ENCODE results near the gene THBS3.
"Not testable (repeated sequence)": the region's sequence is repeated elsewhere in the genome, so short reads cannot be mapped to it uniquely, and the experiment has no call there.

THBS3 gene
- long read RNA-seq, donor 1, partial matches to known transcripts = 0 of 2 reads
- long read RNA-seq, donor 1, other reads (novel, unspliced or antisense) = 0 of 2 reads
- long read RNA-seq, donor 2 = 0 reads
- long read RNA-seq, donor 3, partial matches to known transcripts = 0 of 2 reads
- long read RNA-seq, donor 3, other reads (novel, unspliced or antisense) = 0 of 2 reads
- long read RNA-seq, donor 4, partial matches to known transcripts = 0 of 1 reads
- long read RNA-seq, donor 4, other reads (novel, unspliced or antisense) = 0 of 1 reads
- long read RNA-seq, donor 5, partial matches to known transcripts = 0 of 2 reads
- long read RNA-seq, donor 5, other reads (novel, unspliced or antisense) = 0 of 2 reads
- long read RNA-seq, donor 6, partial matches to known transcripts = 0 of 5 reads
- long read RNA-seq, donor 6, other reads (novel, unspliced or antisense) = 0 of 5 reads
- long read RNA-seq, donor 7 = 0 reads
- long read RNA-seq, donor 8 = 0 reads

GRCh38 chr1:155207806-155208540 is at the start of gene THBS3:
Gene THBS3 (minus strand): TSS chr1:155207897. CDS start chr1:155207876, 21 bp downstream.
- peak; percentile 74 for DNase-seq

GRCh38 chr1:155256058-155256852 is 48.6 kb upstream of the THBS3 start:
- DNase-seq = no peak

GRCh38 chr1:155255243-155256007 is 47.7 kb upstream of the THBS3 start, which contains the start of gene ENTREP3:
Gene ENTREP3 (minus strand): TSS chr1:155255483. CDS start chr1:155254877, 606 bp downstream.
- DNase-seq = peak; percentile 95

GRCh38 chr1:155254714-155255242 is 47.1 kb upstream of the THBS3 start:
- peak; percentile 75 for DNase-seq

- no peak for DNase-seq
Observed at GRCh38 chr1:155254228-155254713, 46.6 kb upstream of the THBS3 start.

GRCh38 chr1:155253797-155254196 is 46.1 kb upstream of the THBS3 start:
- DNase-seq = no peak

GRCh38 chr1:155253208-155253607 is 45.5 kb upstream of the THBS3 start:
- no peak for DNase-seq

GRCh38 chr1:155251566-155251965 is 43.9 kb upstream of the THBS3 start:
- DNase-seq = no peak

- DNase-seq = peak; percentile 78
Observed at GRCh38 chr1:155250633-155251449, 43.1 kb upstream of the THBS3 start.

GRCh38 chr1:155250246-155250632 is 42.5 kb upstream of the THBS3 start:
- DNase-seq = no peak

GRCh38 chr1:155247667-155248553 is 40.2 kb upstream of the THBS3 start:
- DNase-seq = no peak

GRCh38 chr1:155246796-155247195 is 39.1 kb upstream of the THBS3 start:
- DNase-seq = not testable (repeated sequence)

GRCh38 chr1:155245163-155245524 is 37.4 kb upstream of the THBS3 start:
- no peak for DNase-seq

- peak; percentile 90 for DNase-seq
Observed at GRCh38 chr1:155244368-155245162, 36.9 kb upstream of the THBS3 start.

GRCh38 chr1:155242805-155243358 is 35.2 kb upstream of the THBS3 start:
- no peak for DNase-seq

GRCh38 chr1:155241841-155242264 is 34.2 kb upstream of the THBS3 start:
- no peak for DNase-seq

- DNase-seq = peak; percentile 65
Observed at GRCh38 chr1:155241069-155241679, 33.5 kb upstream of the THBS3 start.

- no peak for DNase-seq
Observed at GRCh38 chr1:155236451-155236850, 28.8 kb upstream of the THBS3 start.

All from right kidney (tissue), 9 donors.